Testis (tissue), 2 donors: ENCODE measurements around the gene CBLB.

ENCODE experiments used
- POLR2A ChIP-seq: fragments of 450-650 bp; IDR thresholded peaks from one replicate; pipeline ENCODE4 v1.6.1; 2017; ENCODE audit warnings: antibody characterized with exemption, mild to moderate bottlenecking, moderate library complexity
- TF ChIP-seq, protein P1 (sequence below), 3 experiments: fragments of 450-650 bp in 2 of 3; fragments of 200-600 bp in 1 of 3; sonication (generic) in 1 of 3; IDR thresholded peaks; one replicate each; pipeline ENCODE4 v1.5.1; 2016 to 2019; ENCODE audit warnings: antibody characterized with exemption in 3 of 3, mild to moderate bottlenecking in 2 of 3, moderate library complexity in 1 of 3

DNA sequence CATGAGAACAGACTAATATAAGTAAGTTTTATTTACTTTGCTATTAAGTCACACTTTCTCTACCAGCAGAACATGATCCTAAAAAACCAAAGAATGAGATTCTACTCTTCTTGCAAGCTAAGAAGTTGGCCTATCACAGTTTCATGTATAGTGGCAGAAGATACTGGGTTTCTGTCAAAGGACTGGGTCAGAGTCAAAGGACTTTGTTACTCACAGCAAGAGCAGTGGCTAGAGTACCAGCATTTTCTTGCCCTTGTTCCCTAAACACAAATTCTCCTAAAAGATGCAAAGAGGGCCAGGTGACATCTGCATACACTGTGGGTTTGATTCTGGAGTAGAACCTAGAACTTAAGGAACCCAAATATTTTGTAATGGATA lies 105.2 kb downstream of the CBLB start:
- TF ChIP-seq, protein P1, sequence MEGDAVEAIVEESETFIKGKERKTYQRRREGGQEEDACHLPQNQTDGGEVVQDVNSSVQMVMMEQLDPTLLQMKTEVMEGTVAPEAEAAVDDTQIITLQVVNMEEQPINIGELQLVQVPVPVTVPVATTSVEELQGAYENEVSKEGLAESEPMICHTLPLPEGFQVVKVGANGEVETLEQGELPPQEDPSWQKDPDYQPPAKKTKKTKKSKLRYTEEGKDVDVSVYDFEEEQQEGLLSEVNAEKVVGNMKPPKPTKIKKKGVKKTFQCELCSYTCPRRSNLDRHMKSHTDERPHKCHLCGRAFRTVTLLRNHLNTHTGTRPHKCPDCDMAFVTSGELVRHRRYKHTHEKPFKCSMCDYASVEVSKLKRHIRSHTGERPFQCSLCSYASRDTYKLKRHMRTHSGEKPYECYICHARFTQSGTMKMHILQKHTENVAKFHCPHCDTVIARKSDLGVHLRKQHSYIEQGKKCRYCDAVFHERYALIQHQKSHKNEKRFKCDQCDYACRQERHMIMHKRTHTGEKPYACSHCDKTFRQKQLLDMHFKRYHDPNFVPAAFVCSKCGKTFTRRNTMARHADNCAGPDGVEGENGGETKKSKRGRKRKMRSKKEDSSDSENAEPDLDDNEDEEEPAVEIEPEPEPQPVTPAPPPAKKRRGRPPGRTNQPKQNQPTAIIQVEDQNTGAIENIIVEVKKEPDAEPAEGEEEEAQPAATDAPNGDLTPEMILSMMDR (IDR thresholded peaks at IDR 0.05), result no peak
- no peak for TF ChIP-seq POLR2A
